Measurements from ENCODE around the gene PPWD1.

- TF ChIP-seq CTCF (IDR thresholded peaks at IDR 0.05) (no peak), POLR2A (IDR thresholded peaks at IDR 0.05) (no peak)
Observed at GRCh38 chr5:65530904-65531303, 32.2 kb upstream of the PPWD1 start.

Measured in testis (tissue), 2 donors.